GM21619 (cell line): ENCODE results near the gene CCDC177.
"Not testable (repeated sequence)": the region's sequence is repeated elsewhere in the genome, so short reads cannot be mapped to it uniquely, and the experiment has no call there.

Source experiments
- ATAC-seq: cut with Tn5 transposase; IDR thresholded peaks from one replicate; pipeline ENCODE4 v1.9.1; 2021; ENCODE audit not compliant: unreplicated experiment

The CCDC177 gene

DNA sequence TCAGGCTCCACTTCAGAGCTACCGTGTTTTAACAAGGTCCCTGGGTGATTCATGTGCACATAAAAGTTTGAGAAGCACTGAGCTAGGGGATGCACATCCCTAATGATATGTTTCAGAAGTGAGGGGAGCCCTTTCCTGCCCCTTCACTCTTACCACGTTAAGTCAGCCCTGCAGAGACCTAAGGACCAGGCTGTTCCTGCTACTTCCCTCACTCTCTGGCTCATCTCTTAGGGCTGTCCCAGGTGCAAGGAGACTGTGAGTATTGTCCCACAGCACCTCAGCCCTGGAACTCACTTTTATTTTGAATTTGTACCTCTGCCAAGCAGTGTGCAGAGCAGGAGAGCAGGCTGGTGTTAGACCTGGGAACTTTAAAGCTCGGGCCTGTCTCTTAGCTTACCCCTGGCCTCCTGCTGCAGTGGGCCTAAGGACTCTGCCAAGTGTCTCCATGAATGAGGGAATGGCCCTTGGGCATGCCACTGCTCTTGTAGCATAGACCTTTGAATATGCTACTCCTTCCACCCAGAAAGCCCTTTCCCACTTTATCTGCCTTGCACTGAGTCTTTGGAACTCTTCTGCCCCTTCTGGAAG, 25.7 kb upstream of the CCDC177 start:
- ATAC-seq, result no peak

DNA sequence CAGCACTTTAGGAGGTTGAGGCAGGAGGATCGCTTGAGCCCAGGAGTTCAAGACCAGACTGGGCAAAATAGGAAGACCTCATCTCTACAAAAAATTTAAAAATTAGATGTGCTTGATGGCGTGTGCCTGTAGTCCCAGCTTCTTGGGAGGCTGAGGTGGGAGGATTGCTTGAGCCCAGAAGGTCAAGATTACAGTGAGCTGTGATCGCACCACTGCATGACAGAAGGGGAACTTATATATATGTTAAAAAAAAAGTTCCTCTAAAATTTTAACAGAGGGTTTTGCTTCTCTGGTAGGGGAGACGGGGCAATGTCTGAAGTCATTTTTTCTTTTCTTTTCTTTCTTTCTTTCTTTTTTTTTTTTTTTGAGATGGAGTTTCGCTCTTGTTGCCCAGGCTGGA, 24.8 kb upstream of the CCDC177 start:
- ATAC-seq, result not testable (repeated sequence)

- ATAC-seq, result no peak
Measured at GRCh38 chr14:69595336-69595735, 20.7 kb upstream of the CCDC177 start.

DNA sequence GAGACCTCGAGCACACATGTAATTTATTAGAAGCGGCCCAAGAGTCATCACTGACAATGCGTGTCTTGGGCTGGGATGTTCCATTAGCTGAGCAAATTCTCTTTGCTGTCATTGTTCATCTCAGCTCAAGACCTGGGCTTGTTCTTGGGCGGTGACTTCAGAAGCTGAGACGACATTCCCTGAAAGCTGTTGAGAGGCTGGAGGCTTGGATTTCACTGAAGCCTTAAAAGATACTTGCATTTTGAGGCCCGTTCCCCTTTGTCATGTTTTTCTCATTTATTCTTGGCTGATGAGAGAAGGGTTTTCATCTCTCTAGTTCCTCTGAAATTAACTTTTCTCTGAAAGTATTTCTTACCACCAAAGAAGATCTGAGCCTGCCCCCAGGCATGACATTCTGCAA, 20.2 kb upstream of the CCDC177 start:
- no peak for ATAC-seq

DNA sequence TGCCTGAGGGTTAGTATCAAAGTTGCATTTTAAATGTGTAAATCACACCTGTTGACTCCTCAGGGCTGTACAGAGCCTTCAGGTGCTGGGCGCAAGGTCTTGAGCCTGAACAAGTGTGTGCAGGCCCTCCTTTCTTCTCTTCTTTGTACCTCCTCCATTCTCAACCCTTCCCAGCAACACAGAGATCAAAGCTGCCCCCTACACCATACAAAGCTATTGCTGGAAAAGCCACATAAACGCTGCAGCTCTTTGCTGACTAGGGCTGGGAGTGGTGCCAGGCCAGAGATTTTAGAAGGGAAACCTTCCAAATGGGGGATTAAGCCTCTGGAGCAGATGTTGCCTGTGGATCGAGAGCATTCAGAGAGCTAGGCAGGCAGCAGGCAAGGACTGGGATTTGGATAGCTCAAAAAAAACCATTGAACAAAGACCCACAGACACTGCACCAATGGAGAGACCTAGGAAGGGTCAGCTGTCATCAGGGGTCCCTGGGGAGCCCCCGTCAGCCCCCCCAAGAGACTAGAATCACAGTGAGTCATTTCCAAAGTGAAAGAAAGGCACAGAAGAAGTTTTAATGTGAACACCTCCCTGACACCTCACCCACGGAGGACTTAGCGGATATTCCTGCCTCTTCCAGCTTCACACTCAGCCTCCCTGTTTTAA, 18.5 kb upstream of the CCDC177 start:
- no peak for ATAC-seq

- no peak for ATAC-seq
Measured at GRCh38 chr14:69591317-69591716, 16.6 kb upstream of the CCDC177 start.

DNA sequence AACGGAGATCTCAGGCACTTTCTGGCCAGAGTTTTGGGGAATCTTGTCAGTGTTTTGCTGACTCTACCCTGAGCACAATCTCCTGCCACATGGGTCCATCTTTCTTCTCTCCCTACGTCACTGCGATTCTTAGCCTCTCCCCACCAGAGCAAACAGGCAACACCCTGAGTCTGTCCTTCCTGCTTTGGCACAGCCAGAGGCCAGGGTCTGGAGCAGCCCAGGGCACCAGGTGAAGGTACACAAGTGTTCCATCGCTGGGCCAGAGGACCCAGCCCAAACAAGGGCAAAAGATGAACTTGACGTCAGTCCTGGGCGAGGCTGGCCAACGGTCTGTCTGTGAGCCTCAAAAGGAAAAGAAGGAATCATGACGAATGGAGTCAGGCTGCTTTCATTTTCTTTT, 12.7 kb upstream of the CCDC177 start:
- ATAC-seq, result no peak

GRCh38 chr14:69586404-69586803, 11.7 kb upstream of the CCDC177 start:
- ATAC-seq, result no peak

GRCh38 chr14:69584389-69584788, 9.7 kb upstream of the CCDC177 start:
- ATAC-seq, result no peak

DNA sequence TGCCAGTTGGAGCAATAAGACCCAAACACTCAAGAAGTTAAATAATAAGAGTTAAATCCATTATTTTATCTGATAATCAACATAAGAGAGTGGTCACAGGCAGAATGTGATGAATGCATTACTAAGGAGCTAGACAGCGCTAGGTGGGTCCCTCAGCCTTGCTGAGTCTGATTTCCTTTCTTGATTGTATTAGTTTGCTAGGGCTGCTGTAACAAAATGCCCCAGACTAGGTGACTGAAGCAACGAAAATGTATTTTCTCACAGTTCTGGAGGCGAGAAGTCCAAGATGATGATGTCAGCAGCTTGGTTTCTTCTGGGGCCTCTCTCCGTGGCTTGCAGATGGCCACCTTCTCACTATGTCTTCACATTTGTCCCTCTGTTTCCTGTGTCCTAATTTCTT, 8.2 kb upstream of the CCDC177 start:
- ATAC-seq, result no peak

GRCh38 chr14:69582212-69582611, 7.5 kb upstream of the CCDC177 start:
- no peak for ATAC-seq

DNA sequence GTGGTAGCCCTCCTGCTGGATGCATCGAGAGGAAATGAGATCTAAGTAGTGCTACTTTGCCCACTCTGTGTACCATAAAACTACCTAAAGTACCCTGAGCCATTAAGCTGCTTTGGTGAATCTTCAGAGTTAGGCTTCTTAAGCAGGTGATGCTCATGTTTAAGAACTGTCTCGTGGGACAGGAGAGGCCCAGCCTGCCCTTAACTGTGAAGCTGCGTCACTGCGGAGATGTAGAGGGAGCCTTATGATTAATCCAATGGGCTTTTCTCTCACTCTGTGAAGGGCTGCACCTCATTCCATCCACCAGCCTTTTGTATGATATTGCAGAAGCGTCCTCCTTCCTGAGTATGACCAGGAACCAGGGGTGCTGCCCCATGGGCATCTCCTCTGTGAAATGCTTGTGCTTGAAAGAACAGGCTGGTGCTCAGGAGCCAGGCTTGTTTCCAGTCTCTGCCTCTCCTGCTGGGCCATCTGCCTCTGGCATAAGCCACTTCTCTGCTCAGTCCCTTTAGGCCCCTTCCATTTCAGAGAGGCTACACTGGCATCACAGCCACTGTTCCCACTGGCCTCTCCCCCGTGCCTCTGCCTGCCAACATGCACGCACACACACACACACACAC, 6.8 kb upstream of the CCDC177 start:
- no peak for ATAC-seq

- no peak for ATAC-seq
Measured at GRCh38 chr14:69580009-69580577, 5.4 kb upstream of the CCDC177 start.

DNA sequence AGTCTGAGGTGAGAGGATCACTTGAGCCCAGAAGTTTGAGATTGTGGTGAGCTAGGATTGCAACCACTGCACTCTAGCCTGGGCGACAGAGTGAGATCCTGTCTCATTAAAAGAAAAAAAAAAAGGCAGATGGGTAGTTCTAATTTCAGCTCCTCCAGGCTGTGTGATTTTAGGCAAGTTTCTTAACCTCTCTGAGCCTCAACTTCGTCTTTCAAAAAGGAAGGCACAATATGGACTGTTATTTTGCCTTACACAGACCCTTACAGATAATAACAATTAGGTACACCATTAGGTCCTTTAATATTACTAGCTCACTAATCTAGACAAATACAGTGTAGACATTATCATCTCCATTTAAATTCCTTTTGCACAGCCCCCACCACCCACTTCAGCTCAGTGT, 4.8 kb upstream of the CCDC177 start:
- ATAC-seq, result no peak

GRCh38 chr14:69574954-69575295, 254 bp upstream of the CCDC177 start:
- ATAC-seq, result no peak

DNA sequence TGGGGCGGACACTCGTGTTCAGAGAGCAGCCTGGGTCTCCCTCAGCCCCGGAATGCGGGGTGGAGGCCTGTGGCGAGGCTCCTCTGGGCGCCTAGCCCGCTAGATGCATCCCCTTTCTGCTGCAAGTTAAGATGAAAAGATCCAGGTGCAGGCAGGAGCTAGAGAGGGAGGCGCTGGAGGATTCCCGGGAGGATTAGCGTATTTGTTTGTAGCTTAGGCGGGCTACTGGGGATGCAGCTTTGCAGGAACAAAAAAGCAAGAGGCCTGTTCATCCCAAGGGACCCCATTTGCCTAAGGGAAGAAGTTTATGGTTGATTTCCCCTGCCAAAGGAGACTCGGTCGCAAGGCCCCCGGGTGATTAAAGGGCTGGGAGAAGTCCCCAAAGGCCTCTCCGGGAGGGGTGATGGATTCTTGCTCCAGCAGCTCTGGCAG, 824 bp downstream of the CCDC177 start:
- no peak for ATAC-seq

DNA sequence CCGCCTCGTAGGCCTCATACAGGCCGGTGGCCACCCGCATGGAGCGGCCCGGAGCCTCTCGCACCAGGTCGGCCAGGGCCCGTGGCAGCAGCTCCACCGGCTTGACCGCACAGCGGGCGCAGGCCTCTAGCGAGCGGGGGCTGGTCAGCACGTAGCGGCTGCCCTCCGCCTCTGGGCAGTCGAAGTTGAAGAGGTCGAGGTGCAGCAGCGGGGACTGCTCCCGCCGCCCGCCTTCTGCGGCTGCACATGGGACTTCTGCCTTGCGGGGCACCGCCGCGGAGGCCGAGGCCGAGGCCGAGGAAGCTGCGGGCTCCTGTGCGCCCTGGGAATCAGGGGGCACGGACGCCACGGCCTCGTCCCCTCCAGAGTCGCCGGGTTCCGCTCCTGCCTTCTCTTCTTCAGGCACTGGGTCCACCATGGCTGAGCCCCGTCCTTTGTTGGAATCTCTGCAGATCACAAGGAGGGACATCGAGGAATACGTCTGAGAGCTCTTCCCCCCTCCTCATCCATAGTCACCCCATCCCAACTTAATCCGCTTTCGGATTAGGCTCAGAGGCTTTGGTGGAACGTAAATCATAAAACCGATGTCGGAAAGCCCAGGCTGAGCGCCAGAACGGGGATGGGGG, 1.4 kb downstream of the CCDC177 start:
- ATAC-seq, result no peak

- no peak for ATAC-seq
Measured at GRCh38 chr14:69572841-69573135, 1.9 kb downstream of the CCDC177 start.

GRCh38 chr14:69572030-69572840, 2.4 kb downstream of the CCDC177 start:
- ATAC-seq, result no peak

- no peak for ATAC-seq
Measured at GRCh38 chr14:69571449-69572029, 3.1 kb downstream of the CCDC177 start.

DNA sequence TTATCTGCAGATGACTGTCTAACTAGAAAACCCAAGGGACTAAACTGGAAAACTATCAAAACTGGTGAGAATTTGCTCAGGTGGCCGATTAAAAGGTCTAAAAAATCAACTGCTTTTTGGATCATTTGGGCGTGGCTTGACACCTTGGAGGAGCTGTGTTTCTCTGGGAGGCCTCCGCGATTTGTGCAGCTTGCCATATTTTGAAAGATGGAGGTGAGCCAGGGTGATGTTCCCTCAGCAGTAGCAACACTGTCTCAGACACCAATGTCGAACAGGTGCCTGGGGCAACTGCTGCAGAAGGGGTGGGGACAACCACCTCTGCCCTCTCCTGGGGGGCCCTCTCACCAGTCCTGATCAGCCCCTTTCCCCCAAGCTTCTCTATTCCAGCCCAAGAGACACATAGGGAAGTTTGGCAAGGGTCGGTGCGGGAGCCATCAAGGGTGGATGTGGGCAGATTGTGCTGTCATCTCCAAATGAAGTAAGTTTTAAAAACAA, 3.8 kb downstream of the CCDC177 start:
- no peak for ATAC-seq
